NCI-H526 (cell line): Measurements from ENCODE around the gene SLC38A1.
"Not testable (repeated sequence)": the region's sequence is repeated elsewhere in the genome, so short reads cannot be mapped to it uniquely, and the experiment has no call there.

Experiments
- DNase-seq, 2 experiments: peaks; one replicate each; lab custom pipeline; 2025; lab: John Stamatoyannopoulos, UW

The SLC38A1 gene

GRCh38 chr12:46264057-46264456 is 4.8 kb downstream of the SLC38A1 start:
- DNase-seq = no peak

- DNase-seq = peak; percentile 49 to 69
Observed at GRCh38 chr12:46263140-46264016, 5.5 kb downstream of the SLC38A1 start.

- no peak for DNase-seq
Observed at GRCh38 chr12:46261646-46262045, 7.2 kb downstream of the SLC38A1 start.

GRCh38 chr12:46260913-46261476 is 7.8 kb downstream of the SLC38A1 start:
- no peak for DNase-seq

- DNase-seq = no peak
Observed at GRCh38 chr12:46260124-46260912, 8.5 kb downstream of the SLC38A1 start.

GRCh38 chr12:46259713-46260112 is 9.1 kb downstream of the SLC38A1 start:
- no peak for DNase-seq

GRCh38 chr12:46259071-46259470 is 9.8 kb downstream of the SLC38A1 start:
- no peak for DNase-seq

GRCh38 chr12:46258129-46258528 is 10.7 kb downstream of the SLC38A1 start:
- no peak for DNase-seq

GRCh38 chr12:46256942-46257341 is 11.9 kb downstream of the SLC38A1 start:
- no peak for DNase-seq

GRCh38 chr12:46253544-46254162 is 15.2 kb downstream of the SLC38A1 start:
- no peak for DNase-seq

- not testable (repeated sequence) for DNase-seq
Observed at GRCh38 chr12:46251994-46252393, 16.8 kb downstream of the SLC38A1 start.

GRCh38 chr12:46249960-46250359 is 18.9 kb downstream of the SLC38A1 start:
- DNase-seq = not testable (repeated sequence)

GRCh38 chr12:46246021-46246700 is 22.7 kb downstream of the SLC38A1 start:
- no peak for DNase-seq

GRCh38 chr12:46244997-46245396 is 23.8 kb downstream of the SLC38A1 start:
- DNase-seq = no peak

- no peak for DNase-seq
Observed at GRCh38 chr12:46244273-46244915, 24.4 kb downstream of the SLC38A1 start.

- no peak for DNase-seq
Observed at GRCh38 chr12:46242569-46242968, 26.3 kb downstream of the SLC38A1 start.

- no peak for DNase-seq
Observed at GRCh38 chr12:46240436-46240835, 28.4 kb downstream of the SLC38A1 start.

GRCh38 chr12:46238821-46239220 is 30.0 kb downstream of the SLC38A1 start:
- DNase-seq = no peak

GRCh38 chr12:46237371-46238045 is 31.3 kb downstream of the SLC38A1 start:
- no peak for DNase-seq

GRCh38 chr12:46234000-46234399 is 34.8 kb downstream of the SLC38A1 start:
- DNase-seq = no peak

GRCh38 chr12:46233423-46233822 is 35.4 kb downstream of the SLC38A1 start:
- DNase-seq = no peak
